Measurements from ENCODE around the gene ASB16. TPM values are rescaled to one million over a fixed set of nuclear protein-coding genes. Genes with fewer than 3 reads are reported as not detected.

The ASB16 gene
- total and polyA plus RNA-seq, 7 donors, result 1.1 to 43.4 (median 17.0) TPM

GRCh38 chr17:44207743-44208142, 37.2 kb downstream of the ASB16 start:
- WGBS, 3 donors, result 80 to 88% (median 82%) methylated on average over 5 of the region's 5 CpGs
- no peaks in the 10 kb centered on the region for H3K27me3 ChIP-seq (ENCODE audit: insufficient read depth in 3 of 3, low read length in 2 of 3)
- no peak for TF ChIP-seq CTCF (IDR thresholded peaks at IDR 0.05)
- peaks cover 9 to 53% of the 10 kb centered on the region in 2 donors for H3K36me3 ChIP-seq (ENCODE audit: insufficient read depth in 1 of 2, low read depth in 1 of 2)
- H3K9me3 ChIP-seq, result no peaks in the 10 kb centered on the region
- no peak overlapping the region for H3K4me3 ChIP-seq
- peaks cover 18% of the 10 kb centered on the region for H3K4me1 ChIP-seq
- H3K27ac ChIP-seq, result no peak overlapping the region
- intact Hi-C loops (cut with DNase I), result loop anchor here in 1 of 2 donors (5.0 kb wide), 1 partner anchor 140 kb away; the partner anchor contains the start of gene GRN
- ATAC-seq (no peak), DNase-seq (no peak)

- no peak for TF ChIP-seq CTCF (IDR thresholded peaks at IDR 0.05)
- ATAC-seq (no peak), DNase-seq (peak in 1 of 2 donors; percentile 28)
- Histone ChIP-seq H3K9me3 (no peaks in the 10 kb centered on the region), H3K27ac (peak overlapping the region; percentile 71), H3K4me1 (peaks cover 15% of the 10 kb centered on the region), H3K36me3 (ENCODE audit: insufficient read depth in 1 of 2, low read depth in 1 of 2) (peaks cover 13 to 71% of the 10 kb centered on the region in 2 donors), H3K27me3 (ENCODE audit: insufficient read depth in 3 of 3, low read length in 2 of 3) (no peaks in the 10 kb centered on the region), H3K4me3 (no peak overlapping the region)
- intact Hi-C loops (cut with DNase I), result loop anchor here (2.0 to 5.0 kb wide), 3 partner anchors 115 to 137 kb away; partner anchors contain the start of genes GRN (in 2 of the 2) and SLC25A39 (in 1 of the 2)
- WGBS, 3 donors, result 67 to 77% (median 69%) methylated on average over 11 of the region's 11 CpGs
These were observed 39.4 kb downstream of the ASB16 start for GRCh38 chr17:44209786-44210341.

- ATAC-seq (peak; percentile 94 to 98 (median 96)), DNase-seq (peak; percentile 90 to 96)
- TF ChIP-seq CTCF (IDR thresholded peaks at IDR 0.05), result peak; percentile 99
- H3K27me3 ChIP-seq (ENCODE audit: insufficient read depth in 3 of 3, low read length in 2 of 3), result no peaks in the 10 kb centered on the region
- H3K4me3 ChIP-seq, result peak overlapping the region; percentile 25
- H3K9me3 ChIP-seq, result no peaks in the 10 kb centered on the region
- 21 to 28% (median 25%) methylated on average over 46 to 64 of the region's 64 CpGs for WGBS, 3 donors
- intact Hi-C loops (cut with DNase I), result loop anchor here (2.0 to 5.0 kb wide), 3 partner anchors 114 to 137 kb away; partner anchors contain the start of genes GRN (in 1 of the 2) and SLC25A39 (in 1 of the 2)
- peak overlapping the region; percentile 71 for H3K27ac ChIP-seq
- peaks cover 15% of the 10 kb centered on the region for H3K4me1 ChIP-seq
- peaks cover 13 to 78% of the 10 kb centered on the region in 2 donors for H3K36me3 ChIP-seq (ENCODE audit: insufficient read depth in 1 of 2, low read depth in 1 of 2)
These were observed 40.1 kb downstream of the ASB16 start for GRCh38 chr17:44210342-44211192.

GRCh38 chr17:44211281-44212265, 41.1 kb downstream of the ASB16 start:
- Histone ChIP-seq H3K36me3 (ENCODE audit: insufficient read depth in 1 of 2, low read depth in 1 of 2) (peaks cover 12 to 85% of the 10 kb centered on the region in 2 donors), H3K27ac (peak overlapping the region; percentile 71), H3K4me3 (no peak overlapping the region), H3K4me1 (peaks cover 24% of the 10 kb centered on the region), H3K27me3 (ENCODE audit: insufficient read depth in 3 of 3, low read length in 2 of 3) (no peaks in the 10 kb centered on the region), H3K9me3 (no peaks in the 10 kb centered on the region)
- ATAC-seq, result no peak
- no peak for TF ChIP-seq CTCF (IDR thresholded peaks at IDR 0.05)
- DNase-seq, result peak in 1 of 2 donors; percentile 45
- intact Hi-C loops (cut with DNase I), result loop anchor here (2.0 to 5.0 kb wide), 3 partner anchors 113 to 136 kb away; partner anchors contain the start of genes GRN (in 1 of the 2) and SLC25A39 (in 1 of the 2)
- WGBS, 3 donors, result 87 to 91% (median 88%) methylated on average over 26 to 30 of the region's 30 CpGs

All from psoas muscle (tissue), 8 donors.